ENCODE measurements around the gene SPNS3.

- TF ChIP-seq CTCF (IDR thresholded peaks at IDR 0.05 in 2 of 3, conservative IDR thresholded peaks at IDR 0.05 in 1 of 3; ENCODE audit: control insufficient read depth in 2 of 3, extremely low read depth in 1 of 3, insufficient read depth in 1 of 3, low read depth in 3 of 3, low read length in 3 of 3) (no peak), ATF2 (IDR thresholded peaks at IDR 0.05; ENCODE audit: low read length) (no peak), CBX5 (IDR thresholded peaks at IDR 0.05; ENCODE audit: low read depth) (no peak), ATF3 (IDR thresholded peaks at IDR 0.05; ENCODE audit: borderline replicate concordance, extremely low read depth, low read depth, low read length) (no peak), SIN3A (IDR thresholded peaks at IDR 0.05; ENCODE audit: low read depth, low read length) (no peak), EGR1 (IDR thresholded peaks at IDR 0.05; ENCODE audit: borderline replicate concordance in 1 of 2, low read depth in 2 of 2, low read length in 2 of 2) (no peak), ZSCAN29 (IDR thresholded peaks at IDR 0.05) (no peak), SREBF1 (IDR thresholded peaks at IDR 0.05; ENCODE audit: low read length) (no peak), POLR2A (IDR thresholded peaks at IDR 0.05; ENCODE audit: low read depth, low read length) (no peak), MXI1 (IDR thresholded peaks at IDR 0.05; ENCODE audit: low read depth, low read length) (no peak), BHLHE40 (IDR thresholded peaks at IDR 0.05; ENCODE audit: borderline replicate concordance in 1 of 2, low read depth in 2 of 2, low read length in 1 of 2) (no peak), E2F4 (IDR thresholded peaks at IDR 0.05; ENCODE audit: low read depth, low read length) (no peak), NR2C2 (IDR thresholded peaks at IDR 0.05; ENCODE audit: borderline replicate concordance, control insufficient read depth, insufficient read length, low read depth) (no peak), CBX3 (IDR thresholded peaks at IDR 0.05; ENCODE audit: borderline replicate concordance, low read depth) (no peak)
Measured at GRCh38 chr17:4529533-4530152, 95.9 kb downstream of the SPNS3 start.
